Mesothelial cell of epicardium (in vitro differentiated cells): Measurements from ENCODE around the gene FAM168B. TPM values are rescaled to one million over a fixed set of nuclear protein-coding genes. Genes with fewer than 3 reads are reported as not detected.

Experiments
- DNase-seq, 2 experiments: peaks; one replicate each; pipeline ENCODE4 v3.0.0; 2021; ENCODE audit warnings: low spot score in 2 of 2; ENCODE audit not compliant: unreplicated experiment in 2 of 2
- H3K27ac Mint-ChIP-seq: 2 replicates; pipeline ENCODE4 v1.8.0; 2021; ENCODE audit warnings: mixed read lengths
- H3K27me3 Mint-ChIP-seq: 2 replicates; pipeline ENCODE4 v1.8.0; 2021; ENCODE audit warnings: low read depth, mixed read lengths
- H3K36me3 Mint-ChIP-seq: 2 replicates; pipeline ENCODE4 v1.8.0; 2021; ENCODE audit warnings: mixed read lengths
- H3K4me1 Mint-ChIP-seq: 2 replicates; pipeline ENCODE4 v1.8.0; 2021; ENCODE audit warnings: mixed read lengths
- H3K4me3 Mint-ChIP-seq: 2 replicates; pipeline ENCODE4 v1.8.0; 2021; ENCODE audit warnings: mild to moderate bottlenecking, moderate library complexity, mixed read lengths
- H3K9me3 Mint-ChIP-seq: 2 replicates; pipeline ENCODE4 v1.8.0; 2021; ENCODE audit warnings: mixed read lengths
- total RNA-seq: library from RNA; stranded (reverse); gene quantifications from 3 replicates; pipeline ENCODE4 v1.2.1, GENCODE V29; 2021
- TF ChIP-seq, protein P1 (sequence below): fragments of 200-600 bp; sonication (generic); IDR thresholded peaks from one replicate; pipeline ENCODE4 v1.5.0; 2021; ENCODE audit warnings: antibody characterized with exemption; ENCODE audit not compliant: unreplicated experiment

Gene FAM168B
- total RNA-seq, 1 donor from 2014 or later: 114 TPM

DNA sequence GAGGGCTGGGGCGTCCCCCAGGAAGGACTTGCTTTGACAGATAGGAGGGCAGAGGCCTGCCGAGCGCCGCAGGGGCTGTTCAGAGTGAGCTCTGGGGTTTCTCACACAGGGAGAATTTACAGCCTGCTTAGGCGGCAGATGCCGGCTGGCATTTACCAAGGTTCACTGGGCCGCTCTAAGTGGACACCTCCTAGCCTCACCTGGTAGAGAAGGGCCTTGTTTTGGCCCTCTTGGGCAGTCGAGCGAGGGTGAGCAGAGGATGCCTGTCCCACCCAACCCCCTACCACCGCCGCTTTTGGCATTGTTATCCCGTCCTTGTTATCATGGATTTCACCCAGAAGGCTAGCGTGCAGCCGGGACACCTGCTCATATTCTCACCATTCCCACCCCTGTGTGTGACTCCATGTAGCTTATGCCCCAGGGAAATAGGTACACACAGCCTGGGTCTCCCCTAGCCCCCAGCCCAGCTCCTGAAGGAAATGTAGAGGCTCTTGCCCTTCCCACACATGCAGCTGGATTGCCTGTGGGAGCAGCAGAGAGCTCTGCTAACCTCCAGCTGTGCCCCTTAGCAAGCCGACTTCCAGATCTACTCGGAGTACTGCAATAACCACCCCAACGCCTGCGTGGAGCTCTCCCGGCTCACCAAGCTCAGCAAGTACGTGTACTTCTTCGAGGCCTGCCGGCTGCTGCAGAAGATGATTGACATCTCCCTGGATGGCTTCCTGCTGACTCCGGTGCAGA, 52.4 kb downstream of the FAM168B start:
- Mint-ChIP-seq H3K27me3 (no peaks in the 10 kb centered on the region), H3K4me3 (no peak overlapping the region), H3K27ac (no peak overlapping the region), H3K4me1 (peaks cover 3% of the 10 kb centered on the region), H3K36me3 (peaks cover 3% of the 10 kb centered on the region), H3K9me3 (no peaks in the 10 kb centered on the region)
- TF ChIP-seq, protein P1, sequence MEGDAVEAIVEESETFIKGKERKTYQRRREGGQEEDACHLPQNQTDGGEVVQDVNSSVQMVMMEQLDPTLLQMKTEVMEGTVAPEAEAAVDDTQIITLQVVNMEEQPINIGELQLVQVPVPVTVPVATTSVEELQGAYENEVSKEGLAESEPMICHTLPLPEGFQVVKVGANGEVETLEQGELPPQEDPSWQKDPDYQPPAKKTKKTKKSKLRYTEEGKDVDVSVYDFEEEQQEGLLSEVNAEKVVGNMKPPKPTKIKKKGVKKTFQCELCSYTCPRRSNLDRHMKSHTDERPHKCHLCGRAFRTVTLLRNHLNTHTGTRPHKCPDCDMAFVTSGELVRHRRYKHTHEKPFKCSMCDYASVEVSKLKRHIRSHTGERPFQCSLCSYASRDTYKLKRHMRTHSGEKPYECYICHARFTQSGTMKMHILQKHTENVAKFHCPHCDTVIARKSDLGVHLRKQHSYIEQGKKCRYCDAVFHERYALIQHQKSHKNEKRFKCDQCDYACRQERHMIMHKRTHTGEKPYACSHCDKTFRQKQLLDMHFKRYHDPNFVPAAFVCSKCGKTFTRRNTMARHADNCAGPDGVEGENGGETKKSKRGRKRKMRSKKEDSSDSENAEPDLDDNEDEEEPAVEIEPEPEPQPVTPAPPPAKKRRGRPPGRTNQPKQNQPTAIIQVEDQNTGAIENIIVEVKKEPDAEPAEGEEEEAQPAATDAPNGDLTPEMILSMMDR: no peak
- peak in 1 of 2 experiments; percentile 34 for DNase-seq

DNA sequence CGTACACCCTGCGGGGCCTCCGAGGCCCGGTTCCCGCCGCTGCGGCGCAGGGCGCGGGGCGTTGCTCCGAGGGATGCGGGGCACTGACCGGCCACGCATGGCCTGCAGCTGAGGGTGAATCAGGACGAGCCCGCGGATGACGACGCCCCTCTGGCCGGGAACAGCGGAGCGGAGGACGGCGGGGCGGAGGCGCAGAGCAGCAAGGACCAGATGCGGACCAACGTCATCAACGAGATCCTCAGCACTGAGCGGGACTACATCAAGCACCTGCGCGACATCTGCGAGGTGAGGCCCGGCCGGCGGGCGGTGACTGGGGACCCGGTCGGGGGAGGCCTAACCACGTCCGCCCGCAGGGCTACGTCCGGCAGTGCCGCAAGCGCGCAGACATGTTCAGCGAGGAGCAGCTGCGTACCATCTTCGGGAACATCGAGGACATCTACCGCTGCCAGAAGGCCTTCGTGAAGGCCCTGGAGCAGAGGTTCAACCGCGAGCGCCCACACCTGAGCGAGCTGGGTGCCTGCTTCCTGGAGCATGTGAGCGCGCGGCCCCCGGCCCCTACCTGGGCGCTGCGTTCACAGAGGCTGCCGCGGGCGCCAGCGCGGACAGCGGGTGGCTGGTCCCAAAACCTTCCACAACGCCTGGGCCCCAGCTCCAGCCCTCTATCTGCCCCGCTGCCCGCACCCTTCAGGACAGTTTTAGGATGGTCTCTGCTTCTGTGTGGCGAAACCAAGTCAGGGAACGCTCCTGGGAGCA, 53.2 kb downstream of the FAM168B start:
- H3K36me3 Mint-ChIP-seq: peaks cover 3% of the 10 kb centered on the region
- TF ChIP-seq, protein P1: no peak
- H3K9me3 Mint-ChIP-seq: no peaks in the 10 kb centered on the region
- no peaks in the 10 kb centered on the region for H3K27me3 Mint-ChIP-seq
- H3K4me3 Mint-ChIP-seq: no peak overlapping the region
- peaks cover 7% of the 10 kb centered on the region for H3K4me1 Mint-ChIP-seq
- H3K27ac Mint-ChIP-seq: no peak overlapping the region
- peak in 1 of 2 experiments; percentile 34 for DNase-seq

DNA sequence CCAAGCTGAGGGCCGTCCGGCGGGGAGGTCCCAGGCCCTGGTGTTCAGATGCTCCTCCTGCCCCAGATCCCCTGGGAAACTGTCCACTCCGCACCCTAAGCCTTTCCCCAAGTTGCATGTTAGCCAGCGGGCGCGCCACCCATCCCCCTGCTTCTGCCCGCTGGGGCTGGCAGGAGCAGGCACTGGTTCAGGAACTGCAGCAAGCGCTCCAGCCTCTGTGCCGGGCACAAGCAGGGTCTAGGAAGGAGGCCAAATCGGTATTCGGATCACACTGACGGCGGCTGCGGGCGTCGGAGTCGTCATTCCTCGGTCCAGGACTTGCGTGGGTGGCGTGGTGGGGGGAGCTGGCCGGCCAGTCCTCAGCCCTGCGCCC, 53.7 kb downstream of the FAM168B start:
- Mint-ChIP-seq H3K36me3 (peaks cover 3% of the 10 kb centered on the region), H3K27ac (no peak overlapping the region), H3K4me3 (no peak overlapping the region), H3K9me3 (no peaks in the 10 kb centered on the region), H3K4me1 (peaks cover 7% of the 10 kb centered on the region), H3K27me3 (no peaks in the 10 kb centered on the region)
- TF ChIP-seq, protein P1: no peak
- peak in 1 of 2 experiments; percentile 36 for DNase-seq

DNA sequence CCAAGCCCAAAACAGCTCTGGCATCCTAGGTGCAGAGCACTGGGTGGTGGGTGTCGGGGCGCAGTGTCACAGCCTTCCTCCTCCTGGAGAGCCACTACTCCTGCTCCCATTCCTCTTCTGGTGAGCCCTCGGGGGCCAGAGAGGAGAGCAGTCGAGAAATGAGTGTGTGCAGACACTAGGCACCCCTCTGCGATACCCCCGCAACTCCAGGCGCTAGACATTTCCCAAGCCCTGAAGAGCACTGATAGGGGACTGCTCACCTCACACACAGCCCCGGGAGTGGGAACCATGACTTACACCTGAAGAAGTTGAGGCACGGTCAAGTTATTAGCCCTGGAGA, 54.2 kb downstream of the FAM168B start:
- peaks cover 3% of the 10 kb centered on the region for H3K36me3 Mint-ChIP-seq
- DNase-seq: no peak

DNA sequence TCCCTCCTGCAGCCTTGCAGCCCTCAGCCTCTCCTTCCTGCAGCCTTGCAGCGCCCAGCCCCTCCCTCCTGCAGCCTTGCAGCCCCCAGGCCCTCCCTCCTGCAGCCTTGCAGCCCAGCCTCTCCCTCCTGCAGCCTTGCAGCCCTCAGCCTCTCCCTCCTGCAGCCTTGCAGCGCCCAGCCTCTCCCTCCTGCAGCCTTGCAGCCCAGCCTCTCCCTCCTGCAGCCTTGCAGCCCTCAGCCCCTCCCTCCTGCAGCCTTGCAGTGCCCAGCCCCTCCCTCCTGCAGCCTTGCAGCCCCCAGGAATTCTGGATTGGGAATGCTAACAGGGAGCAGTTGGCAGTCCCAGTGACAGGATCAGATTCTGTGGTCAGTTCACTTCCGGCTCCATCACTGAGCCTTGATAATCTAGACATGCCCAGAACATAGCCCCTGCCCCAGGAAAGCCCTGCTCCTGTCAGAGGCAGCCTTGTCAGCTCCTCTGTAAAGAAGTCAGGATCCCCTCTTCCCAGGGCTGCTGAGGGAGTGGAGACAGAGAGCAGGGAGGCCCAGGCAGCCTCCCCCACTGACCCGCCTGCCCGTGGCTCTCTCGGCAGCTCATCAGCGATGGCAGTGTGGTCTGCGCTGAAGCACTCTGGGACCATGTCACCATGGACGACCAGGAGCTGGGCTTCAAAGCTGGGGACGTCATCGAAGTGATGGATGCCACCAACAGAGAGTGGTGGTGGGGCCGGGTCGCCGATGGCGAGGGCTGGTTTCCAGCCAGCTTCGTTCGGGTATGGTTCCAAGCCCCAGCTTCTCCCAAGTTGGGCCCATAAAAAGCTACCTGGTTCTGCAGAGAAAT, 54.8 kb downstream of the FAM168B start:
- Mint-ChIP-seq H3K9me3 (no peaks in the 10 kb centered on the region), H3K27ac (no peak overlapping the region), H3K36me3 (no peaks in the 10 kb centered on the region), H3K27me3 (peaks cover 6% of the 10 kb centered on the region), H3K4me1 (peaks cover 14% of the 10 kb centered on the region), H3K4me3 (no peak overlapping the region)
- TF ChIP-seq, protein P1: no peak
- DNase-seq: peak in 1 of 2 experiments; percentile 26

More for the DNA sequence above, 54.2 kb downstream of the FAM168B start:
- Mint-ChIP-seq H3K27ac (no peak overlapping the region), H3K4me3 (no peak overlapping the region), H3K4me1 (peaks cover 11% of the 10 kb centered on the region), H3K9me3 (no peaks in the 10 kb centered on the region), H3K27me3 (peaks cover 2% of the 10 kb centered on the region)
- TF ChIP-seq, protein P1: no peak
